Stomach (tissue), 9 donors: Measurements from ENCODE around the gene MEGF6. TPM values are rescaled to one million over a fixed set of nuclear protein-coding genes. Genes with fewer than 3 reads are reported as not detected.
A peak's percentile ranks its signal among the peaks of the same experiment; 100 is the strongest.
"Not testable (repeated sequence)": the region's sequence is repeated elsewhere in the genome, so short reads cannot be mapped to it uniquely, and the experiment has no call there.

ENCODE experiments used
- DNase-seq, 2 donors: peaks; one replicate each; pipeline versions ENCODE4 v3.0.0 to v3.0.0-alpha.2; 2013 to 2019
- H3K27ac ChIP-seq, 5 donors: fragments of 200-600 bp in 4 of 5; sonication (generic) in 4 of 5; one replicate each; pipeline ENCODE4 v1.5.1; 2013 to 2019; ENCODE audit warnings: mild to moderate bottlenecking in 1 of 5, moderate library complexity in 1 of 5
- H3K27me3 ChIP-seq, 3 donors: fragments of 200-600 bp; sonication (generic); one replicate each; pipeline ENCODE4 v1.5.1; 2017 to 2019; ENCODE audit warnings: mixed run types in 1 of 3
- H3K36me3 ChIP-seq, 4 donors: fragments of 200-600 bp; sonication (generic); 1 replicate in 3 of 4; 2 replicates in 1 of 4; pipeline ENCODE4 v1.5.1; 2016 to 2019
- H3K4me1 ChIP-seq, 4 donors: fragments of 200-600 bp; sonication (generic); one replicate each; pipeline ENCODE4 v1.5.1; 2016 to 2019
- H3K4me3 ChIP-seq, 4 donors: fragments of 200-600 bp; sonication (generic) in 3 of 4; one replicate each; pipeline ENCODE4 v1.5.1; 2016 to 2019; ENCODE audit warnings: mild to moderate bottlenecking in 1 of 4
- H3K9me3 ChIP-seq, 4 donors: fragments of 200-600 bp; sonication (generic); one replicate each; pipeline ENCODE4 v1.5.1; 2016 to 2019
- EP300 ChIP-seq: sonication (generic); formaldehyde crosslinking; IDR thresholded peaks from one replicate; pipeline ENCODE4 v1.6.1; 2017; ENCODE audit warnings: antibody characterized with exemption
- POLR2A ChIP-seq, 4 donors: fragments of 450-650 bp; IDR thresholded peaks; one replicate each; pipeline ENCODE4 v1.6.1; 2016; ENCODE audit warnings: antibody characterized with exemption in 4 of 4, control low read depth in 2 of 4, mild to moderate bottlenecking in 1 of 4, moderate library complexity in 1 of 4
- POLR2AphosphoS5 ChIP-seq, 3 donors: sonication (generic); formaldehyde crosslinking; IDR thresholded peaks; one replicate each; pipeline ENCODE4 v1.6.1; 2016; ENCODE audit warnings: antibody characterized with exemption in 3 of 3
- WGBS, 5 donors: extraction: QIAGEN DNeasy Blood & Tissue Kit in 3 of 5; methylation state at CpG; one replicate each; pipeline versions ENCODE4 v1.1.5 to v1.1.7; 2013 to 2018; 5-methylcytosine and 5-hydroxymethylcytosine counted together
- intact Hi-C: fragments of 100-400 bp; cut with DNase I; formaldehyde crosslinking; loops from one replicate; pipeline ENCODE4 v1.15.1; 2023; ENCODE audit warnings: low total_unique reads
- polyA plus RNA-seq, 3 donors: library from polyadenylated mRNA; stranded (reverse); fragments of 200-250 nt; gene quantifications; one replicate each; pipeline ENCODE4 v1.2.3, GENCODE V29; 2013
- total RNA-seq, 5 donors: library from RNA; depleted of rRNA; stranded (reverse); fragments of >200 nt; gene quantifications; one replicate each; pipeline versions ENCODE4 v1.1.0 to v1.2.3, GENCODE V29; 2014 to 2016
- TF ChIP-seq, protein P1 (sequence below), 7 experiments: fragments of 450-650 bp in 4 of 7; fragments of 200-600 bp in 3 of 7; sonication (generic) in 3 of 7; IDR thresholded peaks; one replicate each; pipeline ENCODE4 v1.5.1; 2016 to 2019; ENCODE audit warnings: antibody characterized with exemption in 7 of 7, control low read depth in 2 of 7, mild to moderate bottlenecking in 1 of 7
- donor health status: healthy with polysubstance abuse.
- donor health status: Bipolar disorder and iron deficiency.
- donor health status: healthy.

The MEGF6 gene
- total and polyA plus RNA-seq, 8 donors, result 2.6 to 57.2 (median 26.7) TPM

DNA sequence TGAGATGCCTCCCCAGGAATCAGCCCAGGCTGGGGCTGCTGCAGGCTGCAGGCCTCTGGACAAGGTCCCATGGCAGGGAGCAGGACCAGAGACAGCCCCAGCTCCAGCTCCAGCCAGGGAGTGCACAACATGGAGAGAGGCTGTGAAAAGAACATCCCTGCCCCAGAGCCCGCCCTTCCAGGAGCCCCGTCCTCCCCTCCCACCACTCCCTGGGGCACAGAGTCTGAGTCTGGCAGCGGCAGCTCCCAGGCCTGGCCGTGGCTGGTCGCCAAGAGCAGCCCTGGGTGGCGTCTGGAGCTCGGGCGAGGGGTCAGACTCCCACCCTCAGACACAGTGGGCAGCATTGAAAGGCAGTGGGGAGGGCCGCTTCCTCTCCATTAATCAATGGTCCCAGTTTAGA, 37.8 kb downstream of the MEGF6 start:
- Histone ChIP-seq H3K36me3 (no peaks in the 10 kb centered on the region), H3K27me3 (peaks cover 0 to 4% (median 0%) of the 10 kb centered on the region in 3 donors), H3K4me1 (no peaks in the 10 kb centered on the region), H3K9me3 (no peaks in the 10 kb centered on the region), H3K4me3 (no peak overlapping the region), H3K27ac (no peak overlapping the region)
- intact Hi-C loops, result no loop called here
- TF ChIP-seq POLR2A (IDR thresholded peaks at IDR 0.05) (no peak), POLR2AphosphoS5 (IDR thresholded peaks at IDR 0.05) (no peak), EP300 (no peak)
- TF ChIP-seq, protein P1, sequence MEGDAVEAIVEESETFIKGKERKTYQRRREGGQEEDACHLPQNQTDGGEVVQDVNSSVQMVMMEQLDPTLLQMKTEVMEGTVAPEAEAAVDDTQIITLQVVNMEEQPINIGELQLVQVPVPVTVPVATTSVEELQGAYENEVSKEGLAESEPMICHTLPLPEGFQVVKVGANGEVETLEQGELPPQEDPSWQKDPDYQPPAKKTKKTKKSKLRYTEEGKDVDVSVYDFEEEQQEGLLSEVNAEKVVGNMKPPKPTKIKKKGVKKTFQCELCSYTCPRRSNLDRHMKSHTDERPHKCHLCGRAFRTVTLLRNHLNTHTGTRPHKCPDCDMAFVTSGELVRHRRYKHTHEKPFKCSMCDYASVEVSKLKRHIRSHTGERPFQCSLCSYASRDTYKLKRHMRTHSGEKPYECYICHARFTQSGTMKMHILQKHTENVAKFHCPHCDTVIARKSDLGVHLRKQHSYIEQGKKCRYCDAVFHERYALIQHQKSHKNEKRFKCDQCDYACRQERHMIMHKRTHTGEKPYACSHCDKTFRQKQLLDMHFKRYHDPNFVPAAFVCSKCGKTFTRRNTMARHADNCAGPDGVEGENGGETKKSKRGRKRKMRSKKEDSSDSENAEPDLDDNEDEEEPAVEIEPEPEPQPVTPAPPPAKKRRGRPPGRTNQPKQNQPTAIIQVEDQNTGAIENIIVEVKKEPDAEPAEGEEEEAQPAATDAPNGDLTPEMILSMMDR (IDR thresholded peaks at IDR 0.05), result no peak
- DNase-seq, result peak in 1 of 2 donors; percentile 75
- 58 to 76% (median 67%) methylated on average over 4 to 9 of the region's 9 CpGs for WGBS, 5 donors

DNA sequence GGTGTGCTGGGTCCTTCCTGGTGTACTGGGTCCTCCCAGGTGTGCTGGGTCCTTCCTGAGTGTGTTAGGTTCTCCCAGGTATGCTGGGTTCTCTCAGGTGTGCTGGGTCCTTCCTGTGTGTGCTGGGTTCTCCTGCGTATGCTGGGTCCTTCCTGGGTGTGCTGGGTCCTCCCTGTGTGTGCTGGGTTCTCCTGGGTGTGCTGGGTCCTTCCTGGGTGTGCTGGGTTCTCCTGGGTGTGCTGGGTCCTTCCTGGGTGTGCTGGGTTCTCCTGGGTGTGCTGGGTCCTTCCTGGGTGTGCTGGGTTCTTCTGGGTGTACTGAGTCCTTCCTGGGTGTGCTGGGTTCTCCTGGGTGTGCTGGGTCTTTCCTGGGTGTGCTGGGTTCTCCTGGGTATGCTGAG, 38.7 kb downstream of the MEGF6 start:
- H3K27ac ChIP-seq, H3K27me3 ChIP-seq, H3K4me3 ChIP-seq, DNase-seq, H3K36me3 ChIP-seq, intact Hi-C loops, H3K4me1 ChIP-seq, H3K9me3 ChIP-seq: not testable (repeated sequence)
- WGBS, 5 donors, result 83 to 100% (median 95%) methylated on average over 1 of the region's 1 CpG

DNA sequence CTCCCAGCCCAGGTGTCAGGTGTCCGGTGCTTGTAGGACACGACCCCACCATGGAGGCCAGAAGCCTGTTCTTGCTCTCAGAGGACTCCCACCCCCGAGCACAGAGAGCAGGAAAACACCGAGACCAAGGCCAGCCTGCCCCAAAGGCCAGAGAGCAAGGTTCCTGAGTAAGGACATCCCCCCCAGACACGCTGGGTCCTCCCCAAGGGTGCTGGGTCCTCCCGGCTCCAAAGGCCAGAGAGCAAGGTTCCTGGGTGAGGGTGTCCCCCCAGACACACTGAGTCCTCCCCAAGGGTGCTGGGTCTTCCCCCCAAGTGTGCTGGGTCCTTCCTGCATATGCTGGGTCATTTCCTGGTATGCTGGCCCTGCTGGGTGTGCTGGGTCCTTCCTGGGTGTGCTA, 40.0 kb downstream of the MEGF6 start:
- H3K9me3 ChIP-seq, result no peaks in the 10 kb centered on the region
- intact Hi-C loops, result no loop called here
- no peak overlapping the region for H3K4me3 ChIP-seq
- 71 to 96% (median 85%) methylated on average over 3 to 6 of the region's 6 CpGs for WGBS, 5 donors
- DNase-seq, result no peak
- H3K27ac ChIP-seq, result no peak overlapping the region
- H3K27me3 ChIP-seq, result no peaks in the 10 kb centered on the region
- no peak for TF ChIP-seq POLR2A (IDR thresholded peaks at IDR 0.05)
- no peaks in the 10 kb centered on the region for H3K4me1 ChIP-seq
- no peaks in the 10 kb centered on the region for H3K36me3 ChIP-seq

DNA sequence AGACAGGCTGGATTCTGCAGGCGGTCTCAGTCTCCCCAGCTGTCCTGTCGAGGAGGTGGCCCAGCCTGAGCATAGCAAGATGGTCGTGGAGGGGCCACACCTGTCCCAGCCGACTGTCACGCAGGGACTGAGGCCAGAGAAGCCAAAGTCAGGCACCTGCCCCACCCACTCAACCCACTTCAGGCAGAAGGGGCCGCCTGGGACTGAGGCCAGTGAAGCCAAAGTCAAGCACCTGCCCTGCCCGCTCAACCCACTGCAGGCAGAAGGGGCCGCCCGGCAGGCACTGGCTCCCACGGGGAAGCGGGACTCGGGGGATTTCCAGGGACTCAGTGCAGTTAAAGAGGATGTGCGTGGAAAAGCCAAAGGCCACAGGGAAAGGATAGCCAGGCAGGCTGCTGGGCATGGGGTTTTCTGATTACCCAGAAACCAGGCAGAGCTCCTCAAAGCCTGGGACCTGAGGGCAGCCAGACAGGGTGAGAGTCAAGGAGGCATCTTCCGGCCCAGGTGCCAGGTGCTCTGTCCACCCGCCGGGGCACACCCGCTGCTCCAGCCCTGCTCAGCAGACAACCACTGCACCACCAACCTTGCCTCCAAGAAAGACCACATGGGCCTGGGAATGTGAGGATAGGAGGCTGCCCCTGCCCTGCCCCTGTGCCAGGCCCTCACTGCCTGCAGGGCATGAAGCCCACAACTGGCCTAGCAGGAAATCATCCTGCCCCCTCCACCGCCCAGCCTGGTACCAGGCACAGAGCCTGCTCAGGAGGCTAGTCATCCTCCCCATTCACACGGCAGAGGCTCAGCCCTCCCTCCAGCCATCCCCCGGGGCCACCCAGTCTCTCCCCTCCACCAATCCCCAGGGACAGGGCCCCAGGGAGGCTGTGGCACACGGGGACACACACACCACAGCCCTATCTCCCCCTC, 41.0 kb downstream of the MEGF6 start:
- TF ChIP-seq POLR2AphosphoS5 (IDR thresholded peaks at IDR 0.05), result no peak
- no peak for TF ChIP-seq POLR2A (IDR thresholded peaks at IDR 0.05)
- TF ChIP-seq, protein P1 (IDR thresholded peaks at IDR 0.05), result no peak
- TF ChIP-seq EP300, result no peak

DNA sequence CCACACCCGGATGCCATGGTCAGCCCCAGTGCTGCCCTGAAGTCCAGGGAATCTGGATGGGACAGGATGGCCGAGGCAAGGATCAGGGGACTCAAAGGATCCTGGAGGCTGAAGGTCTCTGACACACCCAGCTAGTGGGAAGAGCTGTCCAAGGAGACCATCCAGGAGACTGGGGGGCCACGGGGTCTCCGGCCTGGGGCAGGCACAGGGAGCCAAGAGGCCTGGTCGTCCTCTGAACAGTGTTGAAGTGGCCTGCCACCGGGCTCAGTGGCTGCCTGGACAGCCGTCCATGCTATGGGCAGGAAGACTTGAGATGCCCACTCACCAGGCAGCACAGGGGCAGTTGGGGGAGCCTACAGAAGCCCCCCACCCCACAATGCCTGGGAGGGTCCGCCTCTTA, 41.9 kb downstream of the MEGF6 start:
- intact Hi-C loops, result loop anchor here (5.0 kb wide), 1 partner anchor 48 kb away; no protein-coding TSS in a partner anchor
- H3K9me3 ChIP-seq, result no peaks in the 10 kb centered on the region
- no peak for DNase-seq
- no peak overlapping the region for H3K27ac ChIP-seq
- TF ChIP-seq EP300 (no peak), POLR2AphosphoS5 (IDR thresholded peaks at IDR 0.05) (no peak), POLR2A (IDR thresholded peaks at IDR 0.05) (no peak)
- TF ChIP-seq, protein P1 (IDR thresholded peaks at IDR 0.05), result no peak
- H3K4me3 ChIP-seq, result no peak overlapping the region
- no peaks in the 10 kb centered on the region for H3K36me3 ChIP-seq
- no peaks in the 10 kb centered on the region for H3K4me1 ChIP-seq
- 86 to 100% (median 93%) methylated on average over 3 to 8 of the region's 8 CpGs for WGBS, 5 donors
- H3K27me3 ChIP-seq, result peaks cover 0 to 18% (median 0%) of the 10 kb centered on the region in 3 donors

More for the DNA sequence above, 41.0 kb downstream of the MEGF6 start:
- WGBS, 5 donors, result 67 to 82% (median 73%) methylated on average over 18 to 21 of the region's 21 CpGs
- Histone ChIP-seq H3K4me1 (no peaks in the 10 kb centered on the region), H3K9me3 (no peaks in the 10 kb centered on the region), H3K36me3 (no peaks in the 10 kb centered on the region), H3K27me3 (peaks cover 0 to 9% (median 0%) of the 10 kb centered on the region in 3 donors), H3K27ac (no peak overlapping the region), H3K4me3 (no peak overlapping the region)
- no peak for DNase-seq
- intact Hi-C loops, result no loop called here
